ENCODE measurements around the gene BLOC1S4.

DNA sequence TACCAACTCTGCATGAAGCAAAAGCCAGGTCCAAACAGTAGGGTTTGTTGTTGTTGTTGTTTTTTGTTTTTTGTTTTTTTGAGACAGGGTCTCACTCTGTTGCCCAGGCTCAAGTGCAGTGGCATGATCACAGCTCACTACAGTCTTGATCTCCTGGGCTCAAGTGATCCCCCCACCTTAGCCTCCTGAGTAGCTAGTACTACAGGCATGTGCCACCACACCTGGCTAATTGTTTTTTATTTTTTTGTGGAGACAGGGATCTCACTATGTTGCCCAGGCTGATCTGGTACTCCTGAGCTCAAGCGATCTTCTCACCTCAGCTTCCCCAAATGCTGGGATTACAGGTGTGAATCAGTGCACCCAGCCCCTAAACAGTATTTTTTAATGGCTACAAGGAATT lies 16.1 kb upstream of the BLOC1S4 start:
- TF ChIP-seq POLR2A (IDR thresholded peaks at IDR 0.05) (no peak), CTCF (IDR thresholded peaks at IDR 0.05) (no peak)
